DOHH2 (cell line): ENCODE data around the gene OTUD7B.

Experiments
- H3F3A ChIP-seq: fragments of 200-600 bp; sonication (generic), shearing (Covaris generic); 2 replicates; pipeline ENCODE4 v1.6.0; 2016; ENCODE audit warnings: antibody characterized with exemption, mild to moderate bottlenecking; ENCODE audit not compliant: control insufficient read depth, insufficient read depth
- H3K27ac ChIP-seq: fragments of 200-600 bp; sonication (generic); 2 replicates; pipeline ENCODE4 v1.5.1; 2014; ENCODE audit warnings: low read depth, mild to moderate bottlenecking, low read length, moderate library complexity
- H3K27me3 ChIP-seq: fragments of 200-600 bp; sonication (generic); 2 replicates; pipeline ENCODE4 v1.6.1; 2014; ENCODE audit warnings: mild to moderate bottlenecking, low read length, mixed read lengths; ENCODE audit not compliant: control insufficient read depth
- H3K36me3 ChIP-seq: fragments of 200-600 bp; sonication (generic); 2 replicates; pipeline ENCODE4 v1.6.1; 2014; ENCODE audit warnings: mild to moderate bottlenecking, low read length, moderate library complexity, mixed read lengths; ENCODE audit not compliant: control insufficient read depth
- H3K4me1 ChIP-seq: fragments of 200-600 bp; sonication (generic); 2 replicates; pipeline ENCODE4 v1.6.1; 2014; ENCODE audit warnings: mild to moderate bottlenecking, low read length, mixed read lengths; ENCODE audit not compliant: control insufficient read depth
- H3K4me2 ChIP-seq: fragments of 200-600 bp; sonication (generic); 2 replicates; pipeline ENCODE4 v1.6.0; 2014; ENCODE audit warnings: mild to moderate bottlenecking, low read length, moderate library complexity
- H3K4me3 ChIP-seq: fragments of 200-600 bp; sonication (generic); 2 replicates; pipeline ENCODE4 v1.5.1; 2014; ENCODE audit warnings: mild to moderate bottlenecking, low read length, mixed read lengths
- H3K79me2 ChIP-seq: fragments of 200-600 bp; sonication (generic); 2 replicates; pipeline ENCODE4 v1.6.1; 2014; ENCODE audit warnings: mild to moderate bottlenecking, low read length, mixed read lengths; ENCODE audit not compliant: control insufficient read depth
- H3K9me2 ChIP-seq: fragments of 200-600 bp; sonication (generic); replicated peaks from 2 replicates; pipeline ENCODE4 v1.6.1; 2014; ENCODE audit warnings: mild to moderate bottlenecking, low read length, mixed read lengths; ENCODE audit not compliant: control insufficient read depth
- H3K9me3 ChIP-seq: fragments of 200-600 bp; sonication (generic); 2 replicates; pipeline ENCODE4 v1.6.1; 2014; ENCODE audit warnings: antibody characterized with exemption, low read length, mixed read lengths; ENCODE audit not compliant: control insufficient read depth, insufficient read depth
- H4K20me1 ChIP-seq: fragments of 200-600 bp; sonication (generic); 2 replicates; pipeline ENCODE4 v1.6.0; 2014; ENCODE audit warnings: low read depth, mild to moderate bottlenecking, antibody characterized with exemption, low read length, moderate library complexity; ENCODE audit not compliant: control insufficient read depth, insufficient read depth
- CTCF ChIP-seq: fragments of 200-600 bp; sonication (generic); IDR thresholded peaks from one replicate; pipeline ENCODE4 v1.5.1; 2014; ENCODE audit warnings: antibody characterized with exemption, mild to moderate bottlenecking, low read depth, low read length; ENCODE audit not compliant: poor library complexity, severe bottlenecking
- EZH2phosphoT487 ChIP-seq: fragments of 200-600 bp; sonication (generic); IDR thresholded peaks from 2 replicates; pipeline ENCODE4 v1.6.1; 2017; ENCODE audit warnings: borderline replicate concordance, mild to moderate bottlenecking, antibody characterized with exemption, low read length, moderate library complexity, mixed read lengths

Gene OTUD7B

GRCh38 chr1:149977345-149977744 lies 33.2 kb downstream of the OTUD7B start:
- Histone ChIP-seq H3F3A (no peaks in the 10 kb centered on the region), H3K9me3 (no peaks in the 10 kb centered on the region), H3K27ac (no peak overlapping the region), H4K20me1 (no peaks in the 10 kb centered on the region), H3K4me3 (no peak overlapping the region), H3K79me2 (no peaks in the 10 kb centered on the region), H3K36me3 (no peaks in the 10 kb centered on the region), H3K9me2 (no peaks in the 10 kb centered on the region), H3K4me2 (no peak overlapping the region), H3K4me1 (no peaks in the 10 kb centered on the region), H3K27me3 (peaks cover 13% of the 10 kb centered on the region; the same call in 1 of the 2 replicates)
- TF ChIP-seq CTCF: no peak
- TF ChIP-seq EZH2phosphoT487: no peak

- Histone ChIP-seq H3K27ac (no peak overlapping the region), H3K36me3 (no peaks in the 10 kb centered on the region)
These were observed 38.0 kb downstream of the OTUD7B start for GRCh38 chr1:149972547-149972946.

GRCh38 chr1:149967646-149968045 lies 42.9 kb downstream of the OTUD7B start:
- Histone ChIP-seq H3K27me3 (no peaks in the 10 kb centered on the region), H4K20me1 (no peaks in the 10 kb centered on the region), H3K4me3 (no peak overlapping the region), H3K36me3 (no peaks in the 10 kb centered on the region), H3K9me3 (no peaks in the 10 kb centered on the region), H3K27ac (no peak overlapping the region), H3F3A (no peaks in the 10 kb centered on the region), H3K4me2 (no peak overlapping the region), H3K79me2 (no peaks in the 10 kb centered on the region), H3K4me1 (no peaks in the 10 kb centered on the region), H3K9me2 (no peaks in the 10 kb centered on the region)
- no peak for TF ChIP-seq EZH2phosphoT487
- no peak for TF ChIP-seq CTCF

More at GRCh38 chr1:149972547-149972946, 38.0 kb downstream of the OTUD7B start:
- Histone ChIP-seq H3K9me2 (no peaks in the 10 kb centered on the region), H3K9me3 (no peaks in the 10 kb centered on the region), H3K79me2 (no peaks in the 10 kb centered on the region), H3K4me1 (no peaks in the 10 kb centered on the region), H3K4me3 (no peak overlapping the region), H3K4me2 (no peak overlapping the region), H3K27me3 (no peaks in the 10 kb centered on the region), H4K20me1 (no peaks in the 10 kb centered on the region), H3F3A (no peaks in the 10 kb centered on the region)
- TF ChIP-seq EZH2phosphoT487 (no peak), CTCF (no peak)

GRCh38 chr1:149967041-149967440 lies 43.5 kb downstream of the OTUD7B start:
- Histone ChIP-seq H3K4me1 (peaks cover 3% of the 10 kb centered on the region), H3K79me2 (no peaks in the 10 kb centered on the region), H3K4me2 (no peak overlapping the region), H3K9me2 (no peaks in the 10 kb centered on the region), H3K9me3 (no peaks in the 10 kb centered on the region), H3K4me3 (no peak overlapping the region), H3F3A (no peaks in the 10 kb centered on the region), H3K36me3 (no peaks in the 10 kb centered on the region), H3K27me3 (no peaks in the 10 kb centered on the region), H4K20me1 (no peaks in the 10 kb centered on the region), H3K27ac (no peak overlapping the region)
- TF ChIP-seq CTCF (no peak), EZH2phosphoT487 (no peak)
